ENCODE results near the gene CRYBA4. TPM values are rescaled to one million over a fixed set of nuclear protein-coding genes. Genes with fewer than 3 reads are reported as not detected.

Gene CRYBA4
- polyA plus RNA-seq, 1 donor (not counting 4 experiments of a cell fraction or from before 2014, with no cell fraction given): not detected

GRCh38 chr22:26648528-26649388, 27.0 kb downstream of the CRYBA4 start:
- Histone ChIP-seq H3K9me3 (ENCODE audit: control insufficient read depth, low read depth, low read length) (no peaks in the 10 kb centered on the region), H3K4me3 (ENCODE audit: control insufficient read depth in 2 of 3, extremely low read depth in 1 of 3, insufficient read depth in 2 of 3, low read depth in 1 of 3, low read length in 3 of 3) (no peak overlapping the region), H3K4me2 (ENCODE audit: control insufficient read depth, extremely low read depth, insufficient read depth, low read depth, low read length) (no peak overlapping the region), H3K4me1 (ENCODE audit: control insufficient read depth, extremely low read depth, insufficient read depth, low read length) (peaks cover 7% of the 10 kb centered on the region), H3K9ac (ENCODE audit: control insufficient read depth, extremely low read depth, insufficient read depth, low read length) (no peak overlapping the region), H4K20me1 (ENCODE audit: control insufficient read depth, extremely low read depth, insufficient read depth, low read length) (no peaks in the 10 kb centered on the region), H3K27ac (ENCODE audit: control insufficient read depth, insufficient read depth, low read length) (no peak overlapping the region), H3K9me1 (ENCODE audit: control insufficient read depth, extremely low read depth, insufficient read depth, low read length) (no peaks in the 10 kb centered on the region), H3K79me2 (ENCODE audit: control insufficient read depth, insufficient read depth, low read length) (no peaks in the 10 kb centered on the region), H2AFZ (ENCODE audit: control insufficient read depth, low read length) (no peak overlapping the region), H3K36me3 (ENCODE audit: control insufficient read depth in 2 of 2, extremely low read depth in 1 of 2, insufficient read depth in 2 of 2, low read length in 2 of 2) (no peaks in the 10 kb centered on the region), H3K27me3 (ENCODE audit: control insufficient read depth, extremely low read depth, insufficient read depth, low read length) (peaks cover 45% of the 10 kb centered on the region)
- TF ChIP-seq CTCF (optimal IDR thresholded peaks at IDR 0.05 in 1 of 3, IDR thresholded peaks at IDR 0.05 in 1 of 3, conservative IDR thresholded peaks at IDR 0.05 in 1 of 3; ENCODE audit: extremely low read depth in 1 of 3, insufficient read depth in 2 of 3, low read length in 3 of 3) (no peak), EZH2 (IDR thresholded peaks at IDR 0.05; ENCODE audit: low read length) (no peak)
- dilution Hi-C loops (cut with MboI; ENCODE audit: extremely low pct_ligation_motif_present, low sequenced_read_pairs): no loop called here
- no peak for FAIRE-seq
- DNase-seq (ENCODE audit: low read depth, low spot score): no peak

- no peaks in the 10 kb centered on the region for H3K36me3 ChIP-seq (ENCODE audit: control insufficient read depth in 2 of 2, extremely low read depth in 1 of 2, insufficient read depth in 2 of 2, low read length in 2 of 2)
- peaks cover 51% of the 10 kb centered on the region for H3K27me3 ChIP-seq (ENCODE audit: control insufficient read depth, extremely low read depth, insufficient read depth, low read length)
Observed at GRCh38 chr22:26650722-26651421, 29.1 kb downstream of the CRYBA4 start.

More at GRCh38 chr22:26650722-26651421, 29.1 kb downstream of the CRYBA4 start:
- no peaks in the 10 kb centered on the region for H3K79me2 ChIP-seq (ENCODE audit: control insufficient read depth, insufficient read depth, low read length)
- H3K27ac ChIP-seq (ENCODE audit: control insufficient read depth, insufficient read depth, low read length): no peak overlapping the region
- no peak overlapping the region for H3K9ac ChIP-seq (ENCODE audit: control insufficient read depth, extremely low read depth, insufficient read depth, low read length)
- no peak overlapping the region for H3K4me2 ChIP-seq (ENCODE audit: control insufficient read depth, extremely low read depth, insufficient read depth, low read depth, low read length)
- H3K9me1 ChIP-seq (ENCODE audit: control insufficient read depth, extremely low read depth, insufficient read depth, low read length): no peaks in the 10 kb centered on the region
- no peak overlapping the region for H3K4me3 ChIP-seq (ENCODE audit: control insufficient read depth in 2 of 3, extremely low read depth in 1 of 3, insufficient read depth in 2 of 3, low read depth in 1 of 3, low read length in 3 of 3)
- no peak for FAIRE-seq
- H3K4me1 ChIP-seq (ENCODE audit: control insufficient read depth, extremely low read depth, insufficient read depth, low read length): no peaks in the 10 kb centered on the region
- H2AFZ ChIP-seq (ENCODE audit: control insufficient read depth, low read length): no peak overlapping the region
- TF ChIP-seq CTCF (optimal IDR thresholded peaks at IDR 0.05 in 1 of 3, IDR thresholded peaks at IDR 0.05 in 1 of 3, conservative IDR thresholded peaks at IDR 0.05 in 1 of 3; ENCODE audit: extremely low read depth in 1 of 3, insufficient read depth in 2 of 3, low read length in 3 of 3) (no peak), EZH2 (IDR thresholded peaks at IDR 0.05; ENCODE audit: low read length) (no peak)
- H4K20me1 ChIP-seq (ENCODE audit: control insufficient read depth, extremely low read depth, insufficient read depth, low read length): no peaks in the 10 kb centered on the region
- DNase-seq (ENCODE audit: low read depth, low spot score): no peak
- dilution Hi-C loops (cut with MboI; ENCODE audit: extremely low pct_ligation_motif_present, low sequenced_read_pairs): no loop called here
- H3K9me3 ChIP-seq (ENCODE audit: control insufficient read depth, low read depth, low read length): no peaks in the 10 kb centered on the region
